Measurements from ENCODE around the gene ZBED1.

DNA sequence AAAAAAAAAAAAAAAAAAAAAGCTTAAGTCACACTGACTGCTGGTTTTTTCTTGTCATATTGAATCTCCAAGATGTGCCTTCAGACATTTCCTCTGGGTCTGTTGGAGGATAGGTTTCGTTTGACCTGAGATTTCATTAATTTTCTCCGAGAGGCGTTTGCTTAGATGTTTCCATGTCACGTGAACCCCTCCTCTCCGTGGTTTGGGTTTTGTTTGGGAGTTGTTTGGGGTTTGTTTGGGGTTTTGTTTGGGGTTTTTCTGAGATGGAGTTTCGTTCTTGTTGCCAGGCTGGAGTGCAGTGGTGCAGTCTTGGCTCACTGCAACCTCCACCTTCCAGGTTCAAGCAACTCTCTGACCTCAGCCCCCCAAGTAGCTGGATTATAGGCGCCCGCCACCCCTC, 40.8 kb upstream of the ZBED1 start:
- TF ChIP-seq, protein P1, sequence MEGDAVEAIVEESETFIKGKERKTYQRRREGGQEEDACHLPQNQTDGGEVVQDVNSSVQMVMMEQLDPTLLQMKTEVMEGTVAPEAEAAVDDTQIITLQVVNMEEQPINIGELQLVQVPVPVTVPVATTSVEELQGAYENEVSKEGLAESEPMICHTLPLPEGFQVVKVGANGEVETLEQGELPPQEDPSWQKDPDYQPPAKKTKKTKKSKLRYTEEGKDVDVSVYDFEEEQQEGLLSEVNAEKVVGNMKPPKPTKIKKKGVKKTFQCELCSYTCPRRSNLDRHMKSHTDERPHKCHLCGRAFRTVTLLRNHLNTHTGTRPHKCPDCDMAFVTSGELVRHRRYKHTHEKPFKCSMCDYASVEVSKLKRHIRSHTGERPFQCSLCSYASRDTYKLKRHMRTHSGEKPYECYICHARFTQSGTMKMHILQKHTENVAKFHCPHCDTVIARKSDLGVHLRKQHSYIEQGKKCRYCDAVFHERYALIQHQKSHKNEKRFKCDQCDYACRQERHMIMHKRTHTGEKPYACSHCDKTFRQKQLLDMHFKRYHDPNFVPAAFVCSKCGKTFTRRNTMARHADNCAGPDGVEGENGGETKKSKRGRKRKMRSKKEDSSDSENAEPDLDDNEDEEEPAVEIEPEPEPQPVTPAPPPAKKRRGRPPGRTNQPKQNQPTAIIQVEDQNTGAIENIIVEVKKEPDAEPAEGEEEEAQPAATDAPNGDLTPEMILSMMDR (IDR thresholded peaks at IDR 0.05 in 2 of 3, conservative IDR thresholded peaks at IDR 0.05 in 1 of 3; ENCODE audit: insufficient read depth in 2 of 3, low read depth in 1 of 3, low read length in 3 of 3) = no peak
- TF ChIP-seq, protein P2, sequence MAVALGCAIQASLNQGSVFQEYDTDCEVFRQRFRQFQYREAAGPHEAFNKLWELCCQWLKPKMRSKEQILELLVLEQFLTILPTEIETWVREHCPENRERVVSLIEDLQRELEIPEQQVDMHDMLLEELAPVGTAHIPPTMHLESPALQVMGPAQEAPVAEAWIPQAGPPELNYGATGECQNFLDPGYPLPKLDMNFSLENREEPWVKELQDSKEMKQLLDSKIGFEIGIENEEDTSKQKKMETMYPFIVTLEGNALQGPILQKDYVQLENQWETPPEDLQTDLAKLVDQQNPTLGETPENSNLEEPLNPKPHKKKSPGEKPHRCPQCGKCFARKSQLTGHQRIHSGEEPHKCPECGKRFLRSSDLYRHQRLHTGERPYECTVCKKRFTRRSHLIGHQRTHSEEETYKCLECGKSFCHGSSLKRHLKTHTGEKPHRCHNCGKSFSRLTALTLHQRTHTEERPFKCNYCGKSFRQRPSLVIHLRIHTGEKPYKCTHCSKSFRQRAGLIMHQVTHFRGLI (CRISPR knock-in tag; IDR thresholded peaks at IDR 0.05) = no peak
- TF ChIP-seq ZNF57 (CRISPR knock-in tag; IDR thresholded peaks at IDR 0.05) (no peak), JUND (IDR thresholded peaks at IDR 0.05; ENCODE audit: borderline replicate concordance, low read depth, low read length) (no peak), JUND (tag; IDR thresholded peaks at IDR 0.05; ENCODE audit: borderline replicate concordance, low read depth, low read length) (no peak), ZNF217 (CRISPR knock-in tag; IDR thresholded peaks at IDR 0.05) (no peak), SREBF2 (CRISPR knock-in tag; IDR thresholded peaks at IDR 0.05) (no peak), ZNF239 (CRISPR knock-in tag; IDR thresholded peaks at IDR 0.05) (no peak), POLR2A (conservative IDR thresholded peaks at IDR 0.05) (no peak), BRCA1 (IDR thresholded peaks at IDR 0.05) (no peak), BRCA1 (CRISPR knock-in tag; IDR thresholded peaks at IDR 0.05) (no peak), EZH2 (IDR thresholded peaks at IDR 0.05; ENCODE audit: borderline replicate concordance, low read depth, low read length) (no peak)
